Endothelial cell of hepatic sinusoid (primary cell): Measurements from ENCODE around the gene DOC2B.

Source experiments
- in situ Hi-C: cut with HindIII; loops from 2 replicates; pipeline ENCODE4 v1.10.0; 2017; ENCODE audit warnings: low sequenced_read_pairs

The DOC2B gene

GRCh38 chr17:164303-165235 is 16.9 kb downstream of the DOC2B start:
- in situ Hi-C loops, result no loop called here

GRCh38 chr17:163514-164098 is 17.8 kb downstream of the DOC2B start:
- in situ Hi-C loops, result no loop called here

GRCh38 chr17:162689-163088 is 18.8 kb downstream of the DOC2B start:
- in situ Hi-C loops, result no loop called here

GRCh38 chr17:161481-161880 is 20.0 kb downstream of the DOC2B start:
- in situ Hi-C loops, result no loop called here

- in situ Hi-C loops, result no loop called here
These were observed 21.1 kb downstream of the DOC2B start for GRCh38 chr17:160336-160735.

- in situ Hi-C loops, result no loop called here
These were observed 21.8 kb downstream of the DOC2B start for GRCh38 chr17:159609-160008.

- in situ Hi-C loops, result no loop called here
These were observed 23.1 kb downstream of the DOC2B start for GRCh38 chr17:158379-158778.

GRCh38 chr17:157901-158300 is 23.5 kb downstream of the DOC2B start:
- in situ Hi-C loops, result no loop called here

GRCh38 chr17:156946-157345 is 24.5 kb downstream of the DOC2B start:
- in situ Hi-C loops, result no loop called here

GRCh38 chr17:156094-156621 is 25.3 kb downstream of the DOC2B start:
- in situ Hi-C loops, result no loop called here

- in situ Hi-C loops, result no loop called here
These were observed 25.9 kb downstream of the DOC2B start for GRCh38 chr17:155576-155975.

GRCh38 chr17:153851-154250 is 27.6 kb downstream of the DOC2B start:
- in situ Hi-C loops, result no loop called here

GRCh38 chr17:152860-153420 is 28.5 kb downstream of the DOC2B start:
- in situ Hi-C loops, result no loop called here

- in situ Hi-C loops, result no loop called here
These were observed 29.3 kb downstream of the DOC2B start for GRCh38 chr17:151886-152859.

GRCh38 chr17:151004-151403 is 30.4 kb downstream of the DOC2B start:
- in situ Hi-C loops, result no loop called here

GRCh38 chr17:149897-150584 is 31.4 kb downstream of the DOC2B start:
- in situ Hi-C loops, result loop anchor here (5.0 kb wide), 1 partner anchor 37 kb away; no protein-coding TSS in a partner anchor

- in situ Hi-C loops, result loop anchor here (5.0 kb wide), 1 partner anchor 38 kb away; no protein-coding TSS in a partner anchor
These were observed 32.2 kb downstream of the DOC2B start for GRCh38 chr17:149231-149630.

- in situ Hi-C loops, result loop anchor here (5.0 kb wide), 1 partner anchor 39 kb away; no protein-coding TSS in a partner anchor
These were observed 32.7 kb downstream of the DOC2B start for GRCh38 chr17:148757-149156.

GRCh38 chr17:147796-148740 is 33.4 kb downstream of the DOC2B start:
- in situ Hi-C loops, result loop anchor here (5.0 kb wide), 1 partner anchor 39 kb away; no protein-coding TSS in a partner anchor
